Neural crest cell (in vitro differentiated cells): ENCODE measurements around the gene CARD6. TPM values are rescaled to one million over a fixed set of nuclear protein-coding genes. Genes with fewer than 3 reads are reported as not detected.
A peak's percentile ranks its signal among the peaks of the same experiment; 100 is the strongest.

Source experiments
- DNase-seq: peaks from one replicate; pipeline ENCODE4 v3.0.0; 2021; ENCODE audit warnings: low read depth, mixed read lengths, low spot score
- H3K27ac Mint-ChIP-seq: one replicate; pipeline ENCODE4 v1.8.0; 2021; ENCODE audit warnings: mild to moderate bottlenecking, mixed read lengths; ENCODE audit not compliant: unreplicated experiment
- H3K27me3 Mint-ChIP-seq: 2 replicates; pipeline ENCODE4 v1.8.0; 2021; ENCODE audit warnings: low read depth, mild to moderate bottlenecking, mixed read lengths
- H3K36me3 Mint-ChIP-seq: 2 replicates; pipeline ENCODE4 v1.8.0; 2021; ENCODE audit warnings: low read depth, mild to moderate bottlenecking, mixed read lengths
- H3K4me1 Mint-ChIP-seq: 2 replicates; pipeline ENCODE4 v1.8.0; 2021; ENCODE audit warnings: mixed read lengths
- H3K4me3 Mint-ChIP-seq: one replicate; pipeline ENCODE4 v1.8.0; 2021; ENCODE audit warnings: mild to moderate bottlenecking, mixed read lengths
- H3K9me3 Mint-ChIP-seq: 2 replicates; pipeline ENCODE4 v1.8.0; 2021; ENCODE audit warnings: mixed read lengths
- total RNA-seq: library from RNA; stranded (reverse); gene quantifications from 2 replicates; pipeline ENCODE4 v1.2.1, GENCODE V29; 2021
- TF ChIP-seq, protein P1 (sequence below): fragments of 200-600 bp; sonication (generic); conservative IDR thresholded peaks from 2 replicates; pipeline ENCODE4 v1.5.0; 2021; ENCODE audit warnings: antibody characterized with exemption, mild to moderate bottlenecking

Gene CARD6
- total RNA-seq, 1 donor from 2014 or later = not detected

- Mint-ChIP-seq H3K4me3 (peak overlapping the region; percentile 95), H3K36me3 (peaks cover 9% of the 10 kb centered on the region), H3K27me3 (no peaks in the 10 kb centered on the region), H3K27ac (peak overlapping the region; percentile 95), H3K4me1 (peaks cover 47% of the 10 kb centered on the region), H3K9me3 (no peaks in the 10 kb centered on the region)
- DNase-seq = peak; percentile 48
- TF ChIP-seq, protein P1, sequence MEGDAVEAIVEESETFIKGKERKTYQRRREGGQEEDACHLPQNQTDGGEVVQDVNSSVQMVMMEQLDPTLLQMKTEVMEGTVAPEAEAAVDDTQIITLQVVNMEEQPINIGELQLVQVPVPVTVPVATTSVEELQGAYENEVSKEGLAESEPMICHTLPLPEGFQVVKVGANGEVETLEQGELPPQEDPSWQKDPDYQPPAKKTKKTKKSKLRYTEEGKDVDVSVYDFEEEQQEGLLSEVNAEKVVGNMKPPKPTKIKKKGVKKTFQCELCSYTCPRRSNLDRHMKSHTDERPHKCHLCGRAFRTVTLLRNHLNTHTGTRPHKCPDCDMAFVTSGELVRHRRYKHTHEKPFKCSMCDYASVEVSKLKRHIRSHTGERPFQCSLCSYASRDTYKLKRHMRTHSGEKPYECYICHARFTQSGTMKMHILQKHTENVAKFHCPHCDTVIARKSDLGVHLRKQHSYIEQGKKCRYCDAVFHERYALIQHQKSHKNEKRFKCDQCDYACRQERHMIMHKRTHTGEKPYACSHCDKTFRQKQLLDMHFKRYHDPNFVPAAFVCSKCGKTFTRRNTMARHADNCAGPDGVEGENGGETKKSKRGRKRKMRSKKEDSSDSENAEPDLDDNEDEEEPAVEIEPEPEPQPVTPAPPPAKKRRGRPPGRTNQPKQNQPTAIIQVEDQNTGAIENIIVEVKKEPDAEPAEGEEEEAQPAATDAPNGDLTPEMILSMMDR = no peak
Observed at GRCh38 chr5:40797273-40798011, 43.7 kb upstream of the CARD6 start.

DNA sequence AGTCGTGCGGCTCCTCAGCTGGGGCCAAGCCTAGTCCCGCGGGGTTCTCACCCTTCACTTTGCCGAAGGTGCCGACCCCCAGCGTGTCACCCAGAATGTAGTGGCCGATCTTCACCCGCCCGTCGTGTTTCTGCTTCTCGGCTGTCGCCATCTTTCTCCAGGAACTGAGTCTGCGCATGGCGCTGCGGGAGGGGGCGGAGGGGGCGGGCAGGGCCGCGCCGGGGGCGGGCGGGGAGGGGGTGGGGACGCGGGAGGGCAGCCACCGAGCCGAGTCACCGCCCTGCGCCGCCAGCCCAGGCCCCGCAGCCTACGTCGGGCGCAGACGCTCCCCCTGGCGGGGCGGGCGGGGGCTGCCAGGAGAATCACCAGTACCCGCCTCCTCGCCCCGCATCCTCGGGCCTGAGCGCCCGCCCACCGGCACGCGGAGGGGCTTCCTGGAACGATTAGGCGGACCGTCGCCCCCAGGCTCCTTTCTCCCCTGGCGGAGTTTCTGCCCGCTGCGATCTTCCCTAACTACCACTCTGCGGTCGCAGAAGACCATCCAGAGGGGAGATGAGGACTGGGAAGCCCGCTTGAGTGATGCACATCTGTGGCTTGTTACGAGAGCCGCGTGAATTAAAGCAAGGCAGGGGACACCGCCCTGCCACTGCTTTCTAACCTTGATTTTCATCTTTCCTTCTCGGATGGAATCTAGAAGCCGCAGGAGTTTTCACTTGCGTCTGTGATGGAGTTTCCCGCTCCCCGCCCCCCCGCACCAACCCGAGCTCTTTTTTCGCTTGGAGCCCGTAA lies 43.0 kb upstream of the CARD6 start, which contains the start of gene PRKAA1:
PRKAA1 (minus strand) TSS at position 363 of the 789 bp plus-strand sequence; CDS start at position 178, 185 bp downstream.
- Mint-ChIP-seq H3K27ac (peak within 1 kb of the TSS; percentile 95), H3K4me3 (peak within 1 kb of the TSS; percentile 97), H3K4me1 (peaks cover 45% of the 10 kb centered on the region), H3K9me3 (no peaks in the 10 kb centered on the region), H3K36me3 (peaks cover 9% of the 10 kb centered on the region), H3K27me3 (no peaks in the 10 kb centered on the region)
- TF ChIP-seq, protein P1 = peak; percentile 77
- DNase-seq = peak; percentile 86

- Mint-ChIP-seq H3K27me3 (no peaks in the 10 kb centered on the region), H3K9me3 (no peaks in the 10 kb centered on the region), H3K27ac (peak overlapping the region; percentile 92), H3K4me3 (peak overlapping the region; percentile 97), H3K36me3 (peaks cover 9% of the 10 kb centered on the region), H3K4me1 (peaks cover 40% of the 10 kb centered on the region)
- DNase-seq = no peak
- TF ChIP-seq, protein P1 = no peak
Observed at GRCh38 chr5:40798801-40799210, 42.4 kb upstream of the CARD6 start.

DNA sequence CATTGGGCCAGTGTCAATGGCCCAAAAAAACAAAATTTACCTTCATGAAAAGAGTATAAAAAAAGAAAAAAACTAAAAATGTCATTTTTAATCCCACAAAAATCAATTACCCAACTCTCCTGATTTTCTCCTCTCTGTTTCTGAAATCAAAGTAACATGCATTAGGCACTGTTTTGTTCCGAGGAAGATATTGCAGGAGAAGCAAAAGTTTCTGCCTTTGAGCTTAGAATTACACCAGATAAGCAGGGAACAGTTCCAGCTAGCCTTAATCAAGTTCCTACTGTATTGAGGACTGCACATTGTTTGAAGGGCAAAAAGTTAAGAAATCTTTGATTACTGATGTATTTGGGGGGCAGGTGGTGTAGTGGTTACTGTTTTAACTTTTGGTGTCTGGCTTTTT lies 41.9 kb upstream of the CARD6 start:
- Mint-ChIP-seq H3K27me3 (no peaks in the 10 kb centered on the region), H3K36me3 (peaks cover 9% of the 10 kb centered on the region)

GRCh38 chr5:40801771-40802562 lies 39.2 kb upstream of the CARD6 start:
- Mint-ChIP-seq H3K36me3 (no peaks in the 10 kb centered on the region), H3K27ac (no peak overlapping the region), H3K9me3 (no peaks in the 10 kb centered on the region), H3K4me1 (peaks cover 22% of the 10 kb centered on the region), H3K4me3 (peak overlapping the region; percentile 64), H3K27me3 (no peaks in the 10 kb centered on the region)
- TF ChIP-seq, protein P1 = no peak
- DNase-seq = no peak

More for the DNA sequence above, 41.9 kb upstream of the CARD6 start:
- Mint-ChIP-seq H3K27ac (no peak overlapping the region), H3K9me3 (no peaks in the 10 kb centered on the region), H3K4me1 (peaks cover 36% of the 10 kb centered on the region), H3K4me3 (peak overlapping the region; percentile 97)
- no peak for DNase-seq
- TF ChIP-seq, protein P1 = no peak
